WERI-Rb-1 (cell line): Measurements from ENCODE around the gene LPP.

Experiments
- DNase-seq: peaks from one replicate; pipeline ENCODE4 v3.0.0-alpha.2; 2020
- H3K27ac ChIP-seq: fragments of 250-450 bp; sonication (Bioruptor Pico); 2 replicates; pipeline ENCODE4 v1.5.1; 2020; ENCODE audit warnings: mild to moderate bottlenecking, moderate library complexity
- H3K27me3 ChIP-seq: fragments of 250-450 bp; sonication (Bioruptor Pico); 2 replicates; pipeline ENCODE4 v1.5.1; 2021; ENCODE audit warnings: mild to moderate bottlenecking, low read depth, moderate library complexity; ENCODE audit not compliant: insufficient read depth, severe bottlenecking
- H3K36me3 ChIP-seq: fragments of 250-450 bp; sonication (Bioruptor Pico); 2 replicates; pipeline ENCODE4 v1.5.1; 2020; ENCODE audit warnings: mild to moderate bottlenecking, moderate library complexity
- H3K4me3 ChIP-seq: 2 replicates; pipeline ENCODE4 v1.5.1; 2011; ENCODE audit warnings: low read depth, mild to moderate bottlenecking, control low read depth, low read length
- H3K9me3 ChIP-seq: fragments of 250-450 bp; sonication (Bioruptor Pico); 2 replicates; pipeline ENCODE4 v1.5.1; 2021; ENCODE audit warnings: mild to moderate bottlenecking, moderate library complexity; ENCODE audit not compliant: severe bottlenecking
- TF ChIP-seq, protein P1 (sequence below): IDR thresholded peaks from 2 replicates; pipeline ENCODE4 v1.5.1; 2011; ENCODE audit warnings: low read depth, mild to moderate bottlenecking, control low read depth, inconsistent platforms, low read length

Gene LPP

DNA sequence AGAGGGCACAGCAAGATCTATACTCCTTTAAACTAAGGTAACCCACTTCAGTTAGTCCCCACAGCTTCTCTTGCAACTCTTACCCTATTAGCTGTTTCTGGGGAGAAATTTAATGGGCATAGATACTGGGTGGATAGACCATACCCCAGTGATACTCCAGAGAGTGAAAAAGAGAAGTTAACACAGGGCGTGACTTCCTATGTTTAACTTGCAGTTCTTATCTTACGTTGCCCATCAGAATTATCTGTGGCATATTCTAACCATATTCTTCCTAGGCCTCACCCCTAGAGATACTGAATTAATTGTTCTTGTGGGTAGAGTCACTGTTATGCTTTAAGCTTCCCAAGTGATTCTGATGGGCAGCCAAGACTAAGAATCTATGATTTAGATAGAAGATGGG lies 532.4 kb downstream of the LPP start:
- TF ChIP-seq, protein P1, sequence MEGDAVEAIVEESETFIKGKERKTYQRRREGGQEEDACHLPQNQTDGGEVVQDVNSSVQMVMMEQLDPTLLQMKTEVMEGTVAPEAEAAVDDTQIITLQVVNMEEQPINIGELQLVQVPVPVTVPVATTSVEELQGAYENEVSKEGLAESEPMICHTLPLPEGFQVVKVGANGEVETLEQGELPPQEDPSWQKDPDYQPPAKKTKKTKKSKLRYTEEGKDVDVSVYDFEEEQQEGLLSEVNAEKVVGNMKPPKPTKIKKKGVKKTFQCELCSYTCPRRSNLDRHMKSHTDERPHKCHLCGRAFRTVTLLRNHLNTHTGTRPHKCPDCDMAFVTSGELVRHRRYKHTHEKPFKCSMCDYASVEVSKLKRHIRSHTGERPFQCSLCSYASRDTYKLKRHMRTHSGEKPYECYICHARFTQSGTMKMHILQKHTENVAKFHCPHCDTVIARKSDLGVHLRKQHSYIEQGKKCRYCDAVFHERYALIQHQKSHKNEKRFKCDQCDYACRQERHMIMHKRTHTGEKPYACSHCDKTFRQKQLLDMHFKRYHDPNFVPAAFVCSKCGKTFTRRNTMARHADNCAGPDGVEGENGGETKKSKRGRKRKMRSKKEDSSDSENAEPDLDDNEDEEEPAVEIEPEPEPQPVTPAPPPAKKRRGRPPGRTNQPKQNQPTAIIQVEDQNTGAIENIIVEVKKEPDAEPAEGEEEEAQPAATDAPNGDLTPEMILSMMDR, result no peak
- no peak for DNase-seq
- Histone ChIP-seq H3K27me3 (no peaks in the 10 kb centered on the region), H3K9me3 (peaks cover 4% of the 10 kb centered on the region), H3K4me3 (no peak overlapping the region), H3K36me3 (no peaks in the 10 kb centered on the region), H3K27ac (no peak overlapping the region)

DNA sequence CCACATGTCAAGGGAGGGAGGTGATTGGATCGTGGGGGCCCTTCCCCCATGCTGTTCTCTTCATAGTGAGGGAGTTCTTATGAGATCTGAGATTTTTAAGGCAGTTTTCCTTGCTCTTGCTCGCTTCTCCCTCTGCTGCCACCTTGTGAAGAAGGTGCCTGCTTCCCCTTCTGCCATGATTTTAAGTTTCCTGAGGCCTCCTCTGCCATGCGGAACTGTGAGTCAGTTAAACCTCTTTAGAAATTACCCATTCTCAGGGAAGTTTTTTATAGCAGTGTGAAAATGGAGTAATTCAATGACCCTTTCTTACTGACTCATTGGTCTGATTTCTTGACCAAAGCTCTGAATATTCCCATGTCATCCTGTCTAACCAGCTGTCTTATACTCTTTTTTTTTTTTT lies 533.4 kb downstream of the LPP start:
- Histone ChIP-seq H3K4me3 (no peak overlapping the region), H3K27me3 (no peaks in the 10 kb centered on the region), H3K9me3 (peaks cover 4% of the 10 kb centered on the region), H3K27ac (no peak overlapping the region), H3K36me3 (no peaks in the 10 kb centered on the region)
- TF ChIP-seq, protein P1, result no peak
- no peak for DNase-seq

DNA sequence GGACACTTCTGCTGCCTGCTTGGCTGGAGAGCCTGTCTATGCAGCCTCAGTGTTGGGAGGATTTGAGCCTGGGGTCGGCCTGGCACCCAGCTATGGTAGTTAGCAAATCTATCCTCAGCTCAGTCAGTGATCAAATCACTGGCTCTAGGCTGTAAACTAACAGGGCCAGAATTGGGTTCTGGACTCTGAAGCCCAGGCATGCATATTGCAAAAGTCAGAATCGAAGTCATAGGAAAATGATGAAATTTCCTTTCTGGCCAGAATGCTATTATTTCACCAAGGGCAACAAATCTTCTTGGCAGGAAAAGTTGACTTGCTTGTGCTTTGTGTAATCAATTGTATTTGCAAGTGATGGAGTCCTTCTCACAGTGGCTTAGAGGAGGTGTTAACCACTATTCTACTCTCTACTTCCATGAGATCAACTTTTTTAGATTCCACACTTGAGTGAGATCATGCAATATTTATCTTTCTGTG lies 535.2 kb downstream of the LPP start:
- TF ChIP-seq, protein P1, result no peak
- Histone ChIP-seq H3K27ac (no peak overlapping the region), H3K4me3 (no peak overlapping the region), H3K27me3 (no peaks in the 10 kb centered on the region), H3K9me3 (peaks cover 4% of the 10 kb centered on the region), H3K36me3 (no peaks in the 10 kb centered on the region)
- DNase-seq, result no peak

DNA sequence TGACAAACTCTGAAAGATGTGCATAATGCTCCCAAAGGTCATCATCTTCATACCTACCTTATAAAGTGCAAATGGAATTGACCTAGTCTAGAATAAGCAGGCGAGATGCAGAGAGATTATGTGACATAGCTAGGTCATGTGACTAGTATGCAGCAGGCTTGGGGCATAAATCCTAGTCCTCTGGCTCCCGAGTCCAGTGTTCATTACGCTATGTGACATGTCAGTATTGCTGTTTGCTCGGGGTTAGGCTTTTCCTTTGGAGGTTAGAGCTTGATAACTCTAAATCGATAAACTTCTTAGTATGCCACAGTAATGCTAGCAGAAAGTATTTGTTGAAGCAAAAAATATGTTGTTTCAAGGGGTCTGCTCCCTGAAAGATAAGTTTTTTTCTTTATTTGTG lies 536.1 kb downstream of the LPP start:
- Histone ChIP-seq H3K36me3 (no peaks in the 10 kb centered on the region), H3K27me3 (no peaks in the 10 kb centered on the region), H3K27ac (no peak overlapping the region), H3K9me3 (peaks cover 4% of the 10 kb centered on the region), H3K4me3 (no peak overlapping the region)
- TF ChIP-seq, protein P1, result no peak
- DNase-seq, result no peak

DNA sequence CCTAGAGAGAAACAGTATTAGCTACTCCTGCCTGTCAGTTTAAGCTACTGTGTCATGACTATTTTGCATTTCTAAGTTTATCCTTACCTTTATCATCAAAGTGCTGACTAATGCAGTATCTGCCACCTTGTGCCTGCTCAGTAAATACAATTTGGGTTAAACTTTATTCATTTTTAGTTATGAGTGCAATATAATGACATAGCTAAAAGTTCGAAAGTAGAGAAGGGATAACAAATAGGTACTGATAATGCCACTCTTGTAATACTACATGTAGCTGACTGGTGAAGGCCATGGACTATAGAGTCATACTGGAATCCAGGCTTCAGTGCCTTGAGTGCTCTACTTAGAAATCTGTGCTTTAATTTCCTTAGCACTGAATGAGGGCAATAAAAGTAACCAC lies 537.0 kb downstream of the LPP start:
- Histone ChIP-seq H3K27me3 (no peaks in the 10 kb centered on the region), H3K36me3 (no peaks in the 10 kb centered on the region), H3K9me3 (peaks cover 4% of the 10 kb centered on the region), H3K27ac (no peak overlapping the region), H3K4me3 (no peak overlapping the region)
- TF ChIP-seq, protein P1, result no peak
- no peak for DNase-seq

DNA sequence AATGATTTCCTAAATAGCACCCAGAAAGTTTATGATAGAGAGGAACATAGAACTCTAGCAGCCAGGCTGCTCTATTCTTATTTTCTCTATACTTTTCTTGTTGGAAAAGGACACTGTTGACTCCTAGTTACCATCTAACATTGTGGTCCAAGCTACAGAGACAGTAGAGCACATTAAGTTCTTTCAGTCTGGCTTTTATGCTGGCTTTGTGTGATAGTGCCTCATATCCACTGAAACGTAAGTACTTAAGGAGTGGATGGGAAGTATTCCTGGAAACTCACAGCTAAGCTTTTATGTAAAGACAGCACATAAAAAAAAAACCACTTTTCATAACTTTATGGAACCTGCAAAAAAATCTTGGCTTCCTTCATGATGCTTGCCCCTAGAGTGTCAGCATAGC lies 537.7 kb downstream of the LPP start:
- Histone ChIP-seq H3K36me3 (no peaks in the 10 kb centered on the region), H3K27ac (no peak overlapping the region), H3K9me3 (peaks cover 4% of the 10 kb centered on the region), H3K4me3 (no peak overlapping the region), H3K27me3 (no peaks in the 10 kb centered on the region)
- TF ChIP-seq, protein P1, result no peak
- no peak for DNase-seq
